ENCODE results near the gene CUL5. TPM values are rescaled to one million over a fixed set of nuclear protein-coding genes. Genes with fewer than 3 reads are reported as not detected.

The CUL5 gene
- polyA plus RNA-seq, 1 donor from 2014 or later, result 40.2 TPM

DNA sequence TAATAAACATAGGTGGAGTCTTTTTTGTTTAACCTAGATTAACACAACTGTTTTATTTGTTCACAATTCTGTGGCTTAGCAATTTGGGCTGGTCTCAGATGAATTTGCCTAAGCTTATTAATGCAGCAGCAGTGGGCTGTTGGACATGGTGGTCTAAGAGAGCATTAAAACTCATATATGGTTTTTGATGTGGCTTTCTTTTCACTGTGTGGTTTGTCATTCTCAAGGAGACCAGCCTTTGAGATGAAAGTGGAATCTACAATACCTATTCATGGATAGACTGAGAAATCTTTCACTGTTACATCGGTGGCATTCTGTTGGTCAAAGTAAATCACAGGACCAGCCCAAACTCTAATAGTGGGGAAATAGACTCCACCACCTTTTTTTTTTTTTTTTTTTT lies 39.6 kb downstream of the CUL5 start:
- Histone ChIP-seq H2AFZ (ENCODE audit: low read depth, low read length) (no peak overlapping the region), H3K9me2 (ENCODE audit: insufficient read depth, low read length) (no peaks in the 10 kb centered on the region), H3K4me2 (ENCODE audit: low read length) (no peak overlapping the region), H3K27ac (ENCODE audit: low read length) (no peak overlapping the region), H3K9ac (ENCODE audit: low read length) (no peak overlapping the region), H3K79me2 (replicated peaks; ENCODE audit: insufficient read depth, low read length) (peaks cover 4% of the 10 kb centered on the region), H3F3A (ENCODE audit: insufficient read depth, low read length, poor library complexity, severe bottlenecking) (no peaks in the 10 kb centered on the region), H3K36me3 (ENCODE audit: insufficient read depth, low read length) (no peaks in the 10 kb centered on the region), H3K9me3 (ENCODE audit: low read length) (no peaks in the 10 kb centered on the region), H4K20me1 (ENCODE audit: insufficient read depth) (no peaks in the 10 kb centered on the region), H3K27me3 (ENCODE audit: insufficient read depth, low read depth, low read length) (no peaks in the 10 kb centered on the region), H3K4me3 (ENCODE audit: low read length) (no peak overlapping the region)
- TF ChIP-seq TAF1 (IDR thresholded peaks at IDR 0.05; ENCODE audit: low read depth), result no peak
- TF ChIP-seq, protein P1, sequence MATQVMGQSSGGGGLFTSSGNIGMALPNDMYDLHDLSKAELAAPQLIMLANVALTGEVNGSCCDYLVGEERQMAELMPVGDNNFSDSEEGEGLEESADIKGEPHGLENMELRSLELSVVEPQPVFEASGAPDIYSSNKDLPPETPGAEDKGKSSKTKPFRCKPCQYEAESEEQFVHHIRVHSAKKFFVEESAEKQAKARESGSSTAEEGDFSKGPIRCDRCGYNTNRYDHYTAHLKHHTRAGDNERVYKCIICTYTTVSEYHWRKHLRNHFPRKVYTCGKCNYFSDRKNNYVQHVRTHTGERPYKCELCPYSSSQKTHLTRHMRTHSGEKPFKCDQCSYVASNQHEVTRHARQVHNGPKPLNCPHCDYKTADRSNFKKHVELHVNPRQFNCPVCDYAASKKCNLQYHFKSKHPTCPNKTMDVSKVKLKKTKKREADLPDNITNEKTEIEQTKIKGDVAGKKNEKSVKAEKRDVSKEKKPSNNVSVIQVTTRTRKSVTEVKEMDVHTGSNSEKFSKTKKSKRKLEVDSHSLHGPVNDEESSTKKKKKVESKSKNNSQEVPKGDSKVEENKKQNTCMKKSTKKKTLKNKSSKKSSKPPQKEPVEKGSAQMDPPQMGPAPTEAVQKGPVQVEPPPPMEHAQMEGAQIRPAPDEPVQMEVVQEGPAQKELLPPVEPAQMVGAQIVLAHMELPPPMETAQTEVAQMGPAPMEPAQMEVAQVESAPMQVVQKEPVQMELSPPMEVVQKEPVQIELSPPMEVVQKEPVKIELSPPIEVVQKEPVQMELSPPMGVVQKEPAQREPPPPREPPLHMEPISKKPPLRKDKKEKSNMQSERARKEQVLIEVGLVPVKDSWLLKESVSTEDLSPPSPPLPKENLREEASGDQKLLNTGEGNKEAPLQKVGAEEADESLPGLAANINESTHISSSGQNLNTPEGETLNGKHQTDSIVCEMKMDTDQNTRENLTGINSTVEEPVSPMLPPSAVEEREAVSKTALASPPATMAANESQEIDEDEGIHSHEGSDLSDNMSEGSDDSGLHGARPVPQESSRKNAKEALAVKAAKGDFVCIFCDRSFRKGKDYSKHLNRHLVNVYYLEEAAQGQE (IDR thresholded peaks at IDR 0.05; ENCODE audit: borderline replicate concordance), result no peak
- TF ChIP-seq RAD21 (conservative IDR thresholded peaks at IDR 0.05), result no peak
- TF ChIP-seq EZH2 (IDR thresholded peaks at IDR 0.05; ENCODE audit: borderline replicate concordance, insufficient read depth, low read length, poor library complexity, severe bottlenecking), result no peak
- no peak for TF ChIP-seq MXI1 (conservative IDR thresholded peaks at IDR 0.05; ENCODE audit: poor library complexity, severe bottlenecking)
- TF ChIP-seq SMC3 (conservative IDR thresholded peaks at IDR 0.05; ENCODE audit: poor library complexity), result no peak
- TF ChIP-seq EP300 (conservative IDR thresholded peaks at IDR 0.05; ENCODE audit: poor library complexity, severe bottlenecking), result no peak
- TF ChIP-seq, protein P2, sequence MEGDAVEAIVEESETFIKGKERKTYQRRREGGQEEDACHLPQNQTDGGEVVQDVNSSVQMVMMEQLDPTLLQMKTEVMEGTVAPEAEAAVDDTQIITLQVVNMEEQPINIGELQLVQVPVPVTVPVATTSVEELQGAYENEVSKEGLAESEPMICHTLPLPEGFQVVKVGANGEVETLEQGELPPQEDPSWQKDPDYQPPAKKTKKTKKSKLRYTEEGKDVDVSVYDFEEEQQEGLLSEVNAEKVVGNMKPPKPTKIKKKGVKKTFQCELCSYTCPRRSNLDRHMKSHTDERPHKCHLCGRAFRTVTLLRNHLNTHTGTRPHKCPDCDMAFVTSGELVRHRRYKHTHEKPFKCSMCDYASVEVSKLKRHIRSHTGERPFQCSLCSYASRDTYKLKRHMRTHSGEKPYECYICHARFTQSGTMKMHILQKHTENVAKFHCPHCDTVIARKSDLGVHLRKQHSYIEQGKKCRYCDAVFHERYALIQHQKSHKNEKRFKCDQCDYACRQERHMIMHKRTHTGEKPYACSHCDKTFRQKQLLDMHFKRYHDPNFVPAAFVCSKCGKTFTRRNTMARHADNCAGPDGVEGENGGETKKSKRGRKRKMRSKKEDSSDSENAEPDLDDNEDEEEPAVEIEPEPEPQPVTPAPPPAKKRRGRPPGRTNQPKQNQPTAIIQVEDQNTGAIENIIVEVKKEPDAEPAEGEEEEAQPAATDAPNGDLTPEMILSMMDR (IDR thresholded peaks at IDR 0.05; ENCODE audit: poor library complexity, severe bottlenecking), result no peak
- no peak for TF ChIP-seq POLR2AphosphoS5 (IDR thresholded peaks at IDR 0.05)

DNA sequence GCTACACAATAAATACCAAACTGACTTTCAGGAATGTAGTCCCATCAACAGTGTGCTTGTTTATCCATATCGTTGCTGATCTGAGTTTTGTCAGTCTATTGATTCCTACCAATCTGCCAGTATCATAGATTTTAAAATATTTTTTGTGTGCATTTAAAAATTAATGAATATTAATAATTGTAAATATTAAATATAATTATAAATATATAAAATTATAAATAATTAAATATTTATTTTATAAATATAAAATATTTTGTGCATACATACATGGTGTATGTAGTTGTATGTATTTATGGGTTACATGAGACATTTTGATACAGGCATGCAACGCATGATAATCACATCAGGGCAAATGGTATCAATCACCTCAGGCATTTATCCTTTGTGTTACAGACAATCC lies 53.6 kb downstream of the CUL5 start:
- Histone ChIP-seq H3K27me3 (ENCODE audit: insufficient read depth, low read depth, low read length) (no peaks in the 10 kb centered on the region), H3K9ac (ENCODE audit: low read length) (no peak overlapping the region), H3F3A (ENCODE audit: insufficient read depth, low read length, poor library complexity, severe bottlenecking) (no peaks in the 10 kb centered on the region), H3K79me2 (replicated peaks; ENCODE audit: insufficient read depth, low read length) (peaks cover 3% of the 10 kb centered on the region), H3K4me2 (ENCODE audit: low read length) (no peak overlapping the region), H4K20me1 (ENCODE audit: insufficient read depth) (no peaks in the 10 kb centered on the region), H3K9me2 (ENCODE audit: insufficient read depth, low read length) (no peaks in the 10 kb centered on the region), H3K36me3 (ENCODE audit: insufficient read depth, low read length) (peaks cover 10% of the 10 kb centered on the region), H3K4me3 (ENCODE audit: low read length) (no peak overlapping the region), H3K9me3 (ENCODE audit: low read length) (no peaks in the 10 kb centered on the region), H2AFZ (ENCODE audit: low read depth, low read length) (no peak overlapping the region), H3K27ac (ENCODE audit: low read length) (no peak overlapping the region)
- TF ChIP-seq POLR2AphosphoS5 (IDR thresholded peaks at IDR 0.05) (no peak), EP300 (conservative IDR thresholded peaks at IDR 0.05; ENCODE audit: poor library complexity, severe bottlenecking) (no peak), MXI1 (conservative IDR thresholded peaks at IDR 0.05; ENCODE audit: poor library complexity, severe bottlenecking) (no peak), EZH2 (IDR thresholded peaks at IDR 0.05; ENCODE audit: borderline replicate concordance, insufficient read depth, low read length, poor library complexity, severe bottlenecking) (no peak), SMC3 (conservative IDR thresholded peaks at IDR 0.05; ENCODE audit: poor library complexity) (no peak), TAF1 (IDR thresholded peaks at IDR 0.05; ENCODE audit: low read depth) (no peak), RAD21 (conservative IDR thresholded peaks at IDR 0.05) (no peak)
- TF ChIP-seq, protein P2 (IDR thresholded peaks at IDR 0.05; ENCODE audit: poor library complexity, severe bottlenecking), result no peak
- TF ChIP-seq, protein P1 (IDR thresholded peaks at IDR 0.05; ENCODE audit: borderline replicate concordance), result no peak
